ENCODE measurements around the gene KDM5C. TPM values are rescaled to one million over a fixed set of nuclear protein-coding genes. Genes with fewer than 3 reads are reported as not detected.

KDM5C gene
- total and polyA plus RNA-seq, 2 of the 8 experiments (the other 6 are each of a cell fraction or from before 2014, with no cell fraction given) = 42.4 to 82.2 TPM

- TF ChIP-seq, protein P1, sequence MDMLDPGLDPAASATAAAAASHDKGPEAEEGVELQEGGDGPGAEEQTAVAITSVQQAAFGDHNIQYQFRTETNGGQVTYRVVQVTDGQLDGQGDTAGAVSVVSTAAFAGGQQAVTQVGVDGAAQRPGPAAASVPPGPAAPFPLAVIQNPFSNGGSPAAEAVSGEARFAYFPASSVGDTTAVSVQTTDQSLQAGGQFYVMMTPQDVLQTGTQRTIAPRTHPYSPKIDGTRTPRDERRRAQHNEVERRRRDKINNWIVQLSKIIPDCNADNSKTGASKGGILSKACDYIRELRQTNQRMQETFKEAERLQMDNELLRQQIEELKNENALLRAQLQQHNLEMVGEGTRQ (IDR thresholded peaks at IDR 0.05; ENCODE audit: low read length) = no peak
- no peak for TF ChIP-seq POU5F1 (IDR thresholded peaks at IDR 0.05; ENCODE audit: low read depth, low read length)
- peak; percentile 70 for TF ChIP-seq POLR2AphosphoS5 (IDR thresholded peaks at IDR 0.05; ENCODE audit: low read depth, low read length)
- TF ChIP-seq CTBP2 (IDR thresholded peaks at IDR 0.05; ENCODE audit: borderline replicate concordance, insufficient read depth, insufficient read length, low read length) = no peak
- no peak for TF ChIP-seq GABPA (IDR thresholded peaks at IDR 0.05; ENCODE audit: borderline replicate concordance, insufficient read depth, low read length)
- no peak for TF ChIP-seq TEAD4 (IDR thresholded peaks at IDR 0.05; ENCODE audit: low read depth, low read length)
- peak; percentile 92 for TF ChIP-seq ASH2L (IDR thresholded peaks at IDR 0.05; ENCODE audit: low read length)
- no peak for TF ChIP-seq BCL11A (IDR thresholded peaks at IDR 0.05; ENCODE audit: low read depth in 2 of 2, low read length in 2 of 2)
- TF ChIP-seq YY1 (IDR thresholded peaks at IDR 0.05; ENCODE audit: low read depth, low read length) = peak; percentile 96
- TF ChIP-seq EZH2 (IDR thresholded peaks at IDR 0.05; ENCODE audit: low read depth, low read length, severe bottlenecking) = no peak
- no peak for TF ChIP-seq HDAC2 (IDR thresholded peaks at IDR 0.05; ENCODE audit: borderline replicate concordance in 1 of 2, low read depth in 2 of 2, low read length in 2 of 2)
- peak; percentile 41 for TF ChIP-seq KDM4A (IDR thresholded peaks at IDR 0.05; ENCODE audit: low read depth, low read length, severe bottlenecking)
- TF ChIP-seq CHD2 (IDR thresholded peaks at IDR 0.05; ENCODE audit: low read length) = peak; percentile 90
- no peak for TF ChIP-seq SP2 (IDR thresholded peaks at IDR 0.05; ENCODE audit: low read length)
- TF ChIP-seq SRF (IDR thresholded peaks at IDR 0.05; ENCODE audit: low read depth, low read length) = no peak
- no peak for TF ChIP-seq ZNF274 (IDR thresholded peaks at IDR 0.05; ENCODE audit: borderline replicate concordance, extremely low read depth, low read length)
- TF ChIP-seq KDM1A (IDR thresholded peaks at IDR 0.05; ENCODE audit: borderline replicate concordance, low read length) = no peak
- TF ChIP-seq, protein P2, sequence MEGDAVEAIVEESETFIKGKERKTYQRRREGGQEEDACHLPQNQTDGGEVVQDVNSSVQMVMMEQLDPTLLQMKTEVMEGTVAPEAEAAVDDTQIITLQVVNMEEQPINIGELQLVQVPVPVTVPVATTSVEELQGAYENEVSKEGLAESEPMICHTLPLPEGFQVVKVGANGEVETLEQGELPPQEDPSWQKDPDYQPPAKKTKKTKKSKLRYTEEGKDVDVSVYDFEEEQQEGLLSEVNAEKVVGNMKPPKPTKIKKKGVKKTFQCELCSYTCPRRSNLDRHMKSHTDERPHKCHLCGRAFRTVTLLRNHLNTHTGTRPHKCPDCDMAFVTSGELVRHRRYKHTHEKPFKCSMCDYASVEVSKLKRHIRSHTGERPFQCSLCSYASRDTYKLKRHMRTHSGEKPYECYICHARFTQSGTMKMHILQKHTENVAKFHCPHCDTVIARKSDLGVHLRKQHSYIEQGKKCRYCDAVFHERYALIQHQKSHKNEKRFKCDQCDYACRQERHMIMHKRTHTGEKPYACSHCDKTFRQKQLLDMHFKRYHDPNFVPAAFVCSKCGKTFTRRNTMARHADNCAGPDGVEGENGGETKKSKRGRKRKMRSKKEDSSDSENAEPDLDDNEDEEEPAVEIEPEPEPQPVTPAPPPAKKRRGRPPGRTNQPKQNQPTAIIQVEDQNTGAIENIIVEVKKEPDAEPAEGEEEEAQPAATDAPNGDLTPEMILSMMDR (IDR thresholded peaks at IDR 0.05; ENCODE audit: control extremely low read depth in 1 of 3, insufficient read depth in 1 of 3, low read depth in 1 of 3, low read length in 3 of 3) = no peak
- no peak for TF ChIP-seq MAFK (IDR thresholded peaks at IDR 0.05; ENCODE audit: low read depth, low read length)
- TF ChIP-seq HDAC6 (IDR thresholded peaks at IDR 0.05; ENCODE audit: low read depth, low read length) = no peak
These were observed at the start of gene KDM5C (continued) for GRCh38 chrX:53224860-53225797.

All from H1 (cell line).